Limb (tissue), 2 donors: ENCODE data around the gene PANX3.
"Not testable (repeated sequence)": the region's sequence is repeated elsewhere in the genome, so short reads cannot be mapped to it uniquely, and the experiment has no call there.

Experiments used
- DNase-seq, 2 donors: peaks; one replicate each; pipeline ENCODE4 v3.0.0-alpha.2; 2016; ENCODE audit errors: extremely low spot score in 2 of 2

The PANX3 gene, protein sequence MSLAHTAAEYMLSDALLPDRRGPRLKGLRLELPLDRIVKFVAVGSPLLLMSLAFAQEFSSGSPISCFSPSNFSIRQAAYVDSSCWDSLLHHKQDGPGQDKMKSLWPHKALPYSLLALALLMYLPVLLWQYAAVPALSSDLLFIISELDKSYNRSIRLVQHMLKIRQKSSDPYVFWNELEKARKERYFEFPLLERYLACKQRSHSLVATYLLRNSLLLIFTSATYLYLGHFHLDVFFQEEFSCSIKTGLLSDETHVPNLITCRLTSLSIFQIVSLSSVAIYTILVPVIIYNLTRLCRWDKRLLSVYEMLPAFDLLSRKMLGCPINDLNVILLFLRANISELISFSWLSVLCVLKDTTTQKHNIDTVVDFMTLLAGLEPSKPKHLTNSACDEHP

DNA sequence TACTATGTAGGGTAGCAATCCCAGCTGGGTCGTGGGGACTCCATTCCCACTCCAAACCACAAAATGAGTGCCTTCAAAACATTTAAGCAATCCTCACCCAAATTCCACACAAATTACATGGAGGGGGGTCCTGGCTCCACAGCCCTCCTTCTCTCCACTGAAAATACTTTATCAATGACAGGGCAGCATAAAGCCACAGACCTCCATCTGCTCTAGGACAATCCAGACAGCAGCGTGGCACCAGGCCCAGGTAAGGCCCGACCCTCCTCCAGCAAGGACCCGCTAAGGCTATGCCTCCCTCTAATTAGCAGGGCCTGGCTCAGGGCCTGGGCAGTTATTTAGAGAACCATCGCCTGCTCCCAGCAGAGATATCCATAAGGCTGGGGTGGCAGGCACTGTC lies at the start of gene PANX3:
PANX3 (plus strand) TSS at position 365 of the 400 bp plus-strand sequence. CDS start 129 bp downstream, outside the sequence.
- DNase-seq: no peak

DNA sequence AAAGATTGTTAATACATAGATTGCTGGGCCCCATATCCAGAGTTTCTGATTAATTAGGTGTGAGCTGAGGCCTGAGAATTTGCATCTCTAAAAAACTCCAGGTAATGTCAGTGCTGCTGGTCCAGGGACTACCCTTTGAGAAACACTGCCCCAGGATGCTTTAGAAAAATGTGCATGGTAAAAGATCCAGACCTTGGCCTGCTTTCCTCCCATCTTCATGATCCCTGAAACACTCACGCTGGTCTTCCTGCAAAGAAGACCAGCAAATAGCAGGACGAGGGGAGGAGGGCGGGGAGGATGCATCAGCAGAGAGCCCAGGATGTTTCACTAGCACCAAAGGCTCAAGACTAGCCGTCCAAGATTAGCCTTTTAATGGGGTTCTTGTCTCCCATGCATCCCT lies 41.5 kb upstream of the PANX3 start, which contains the start of gene OR8A1:
OR8A1 (plus strand) TSS at position 301 of the 400 bp plus-strand sequence. CDS start 123 bp downstream, outside the sequence.
- DNase-seq: no peak

DNA sequence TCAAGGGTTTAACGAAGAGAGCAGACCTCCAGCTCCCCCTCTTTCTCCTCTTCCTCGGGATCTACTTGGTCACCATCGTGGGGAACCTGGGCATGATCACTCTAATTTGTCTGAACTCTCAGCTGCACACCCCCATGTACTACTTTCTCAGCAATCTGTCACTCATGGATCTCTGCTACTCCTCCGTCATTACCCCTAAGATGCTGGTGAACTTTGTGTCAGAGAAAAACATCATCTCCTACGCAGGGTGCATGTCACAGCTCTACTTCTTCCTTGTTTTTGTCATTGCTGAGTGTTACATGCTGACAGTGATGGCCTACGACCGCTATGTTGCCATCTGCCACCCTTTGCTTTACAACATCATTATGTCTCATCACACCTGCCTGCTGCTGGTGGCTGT lies 41.1 kb upstream of the PANX3 start:
- DNase-seq: no peak

DNA sequence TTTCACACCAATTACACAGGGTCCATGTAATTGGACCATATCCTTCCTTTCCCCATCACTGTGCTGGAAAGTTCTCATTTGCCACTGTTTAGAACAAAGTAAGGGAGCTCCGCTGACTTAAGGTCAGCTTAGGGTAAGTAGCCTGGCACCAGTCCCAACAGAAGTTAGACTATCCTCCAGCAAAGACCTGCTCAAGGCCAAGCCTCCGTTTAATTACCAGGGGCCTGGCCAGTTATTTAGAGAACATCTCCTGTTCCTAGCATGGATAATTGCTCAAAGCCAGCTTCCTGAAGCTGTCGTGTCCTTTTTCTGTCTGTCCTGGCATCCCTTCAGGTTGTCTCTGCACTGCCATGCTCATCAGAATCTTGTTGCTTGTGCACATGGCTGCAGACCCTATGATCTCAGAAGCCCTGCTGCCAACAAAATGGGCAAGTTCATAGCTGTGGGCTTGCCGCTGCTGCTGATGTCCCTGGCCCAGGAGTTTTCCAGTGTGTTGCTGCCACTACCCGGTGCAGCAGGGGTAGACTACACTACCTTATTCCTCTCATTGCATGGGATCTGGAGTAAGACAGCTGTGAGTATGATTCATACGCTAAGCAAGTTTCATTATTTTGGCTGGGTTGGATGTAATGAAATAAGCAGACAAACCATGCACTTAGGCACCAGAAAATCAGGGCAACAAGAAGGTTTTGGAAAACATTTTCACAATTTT lies 33.4 kb upstream of the PANX3 start:
- DNase-seq: peak in 1 of 2 donors; percentile 7

DNA sequence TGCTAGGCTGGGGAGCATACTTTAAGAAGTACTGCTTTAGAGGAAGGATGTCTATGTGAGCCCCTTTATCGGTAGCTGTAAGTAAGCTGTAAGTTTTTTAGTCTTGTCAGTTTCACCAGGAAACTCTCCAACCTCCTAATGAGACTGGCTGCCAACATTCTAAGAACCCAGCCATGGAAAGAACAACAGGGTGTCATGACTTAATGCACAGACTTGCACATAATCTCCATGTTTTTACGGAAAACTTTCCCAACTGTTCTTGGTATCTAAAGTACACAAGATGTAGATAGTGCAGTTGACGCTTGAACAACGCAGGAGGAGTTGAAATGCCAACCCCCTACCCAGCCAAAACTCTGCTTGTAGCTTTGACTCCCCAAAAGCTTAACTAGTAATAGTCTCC lies 32.5 kb upstream of the PANX3 start:
- DNase-seq: no peak

DNA sequence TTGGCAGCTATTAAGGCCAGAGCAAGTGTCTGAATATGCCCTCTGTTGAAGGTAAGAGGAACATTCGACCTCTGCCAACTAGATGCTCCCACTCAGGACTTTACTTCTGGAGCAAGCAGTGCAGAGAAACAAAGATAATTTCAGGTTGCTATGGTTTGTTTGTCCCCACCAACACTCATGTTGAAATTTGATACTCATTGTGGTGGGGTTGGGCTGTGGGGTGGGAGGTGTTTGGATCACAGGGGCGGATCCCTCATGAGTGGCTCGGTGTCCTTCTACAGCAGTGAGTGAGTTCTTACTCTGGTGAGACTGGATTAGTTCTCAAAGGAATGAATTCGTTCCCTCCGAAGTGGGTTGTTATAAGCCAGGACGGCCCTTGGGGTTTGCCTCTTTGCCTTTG lies 29.4 kb upstream of the PANX3 start:
- DNase-seq: no peak

- no peak for DNase-seq
Measured at GRCh38 chr11:124582565-124582964, 28.7 kb upstream of the PANX3 start.

DNA sequence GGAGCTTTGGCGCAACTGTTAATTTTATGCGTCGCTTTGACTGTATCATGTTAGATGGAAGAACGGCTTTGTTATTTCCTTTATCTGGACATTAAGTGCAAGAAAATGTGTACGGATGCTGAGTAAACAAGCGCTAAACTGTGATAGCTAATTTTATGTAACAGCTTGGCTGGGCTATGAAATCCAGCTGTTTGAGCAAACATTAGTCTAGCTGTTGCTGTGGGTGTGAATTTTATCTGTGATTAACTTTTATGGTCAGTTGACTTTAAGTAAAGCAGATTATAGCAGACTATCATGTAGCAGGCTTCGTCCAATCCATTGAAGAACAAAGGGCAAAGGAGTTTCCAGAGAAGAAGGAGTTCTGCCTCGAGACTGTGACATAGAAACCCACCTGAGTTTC lies 27.4 kb upstream of the PANX3 start:
- no peak for DNase-seq

DNA sequence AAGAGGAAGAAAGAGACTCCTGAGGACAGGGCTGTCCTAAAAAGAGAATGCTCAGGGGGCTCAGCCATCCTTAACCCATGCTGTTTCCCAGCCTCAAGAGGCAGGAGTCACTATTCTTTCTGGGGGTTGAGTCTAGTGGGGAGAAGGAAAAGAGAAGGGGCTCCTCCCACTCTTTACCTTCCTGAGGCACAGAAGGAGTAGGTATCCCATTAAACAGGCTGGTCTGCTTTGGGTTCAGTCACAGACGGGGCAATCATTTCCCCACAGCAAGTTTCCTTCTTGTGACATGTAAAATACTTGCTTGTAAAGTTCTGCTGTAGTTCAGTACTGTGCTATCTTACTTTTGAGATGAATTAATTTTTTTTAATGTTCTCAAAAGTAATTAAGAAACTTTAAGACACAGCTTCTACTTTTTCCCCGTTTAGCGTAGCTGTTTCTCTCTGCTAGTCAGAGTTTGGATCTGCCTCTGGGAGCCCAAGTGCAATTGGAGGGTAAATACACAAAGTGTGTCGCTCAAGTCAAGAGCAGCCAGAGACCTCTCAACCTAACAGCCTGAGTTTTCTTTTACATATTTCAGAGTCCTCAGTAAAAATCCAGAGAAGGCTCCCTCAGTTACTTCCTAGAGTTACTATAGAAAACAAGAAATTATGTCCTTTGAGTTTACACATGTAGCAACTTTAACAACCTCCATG lies 26.4 kb upstream of the PANX3 start:
- no peak for DNase-seq

GRCh38 chr11:124586238-124586860 lies 24.9 kb upstream of the PANX3 start:
- DNase-seq: peak; percentile 73

- DNase-seq: no peak
Measured at GRCh38 chr11:124591430-124591829, 19.8 kb upstream of the PANX3 start.

- DNase-seq: no peak
Measured at GRCh38 chr11:124592627-124593026, 18.6 kb upstream of the PANX3 start.

- no peak for DNase-seq
Measured at GRCh38 chr11:124595302-124595701, 15.9 kb upstream of the PANX3 start.

- no peak for DNase-seq
Measured at GRCh38 chr11:124597626-124598025, 13.6 kb upstream of the PANX3 start.

- DNase-seq: no peak
Measured at GRCh38 chr11:124600621-124601320, 10.5 kb upstream of the PANX3 start.

- no peak for DNase-seq
Measured at GRCh38 chr11:124602193-124602592, 9.0 kb upstream of the PANX3 start.

- not testable (repeated sequence) for DNase-seq
Measured at GRCh38 chr11:124602723-124603122, 8.5 kb upstream of the PANX3 start.

DNA sequence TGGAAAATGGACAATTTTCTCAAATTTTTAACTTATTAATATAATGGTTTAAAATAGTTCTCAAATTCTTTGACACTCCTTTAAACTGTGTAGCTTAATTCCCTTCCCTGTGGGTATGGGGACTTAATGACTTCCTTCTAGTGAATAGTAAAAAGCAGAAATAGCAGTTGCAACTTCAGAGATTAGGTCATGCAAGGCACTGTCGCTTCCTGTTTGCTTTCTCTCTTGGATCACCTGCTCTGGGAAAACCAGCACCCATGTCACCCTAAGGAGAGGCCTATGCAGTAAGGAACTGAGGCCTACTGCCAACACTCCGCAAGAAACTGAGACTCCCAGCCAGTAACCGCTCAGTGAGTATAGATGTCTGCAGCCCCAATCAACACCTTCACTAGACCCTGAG lies 5.5 kb upstream of the PANX3 start:
- DNase-seq: no peak

- DNase-seq: no peak
Measured at GRCh38 chr11:124608147-124608546, 3.1 kb upstream of the PANX3 start.

GRCh38 chr11:124610295-124610694 lies 933 bp upstream of the PANX3 start:
- DNase-seq: no peak

- no peak for DNase-seq
Measured at GRCh38 chr11:124612045-124612444, 817 bp downstream of the PANX3 start.
